Ishikawa (cell line): ENCODE measurements around the gene MZB1.
A peak's percentile ranks its signal among the peaks of the same experiment; 100 is the strongest.

Experiments used
- CEBPB ChIP-seq: IDR thresholded peaks from 2 replicates; pipeline ENCODE4 v1.6.1; 2012
- CREB1 ChIP-seq: IDR thresholded peaks from 2 replicates; pipeline ENCODE4 v1.6.1; 2012; ENCODE audit warnings: low read depth
- EGR1 ChIP-seq: IDR thresholded peaks from 2 replicates; pipeline ENCODE4 v1.6.1; 2012
- EP300 ChIP-seq: IDR thresholded peaks from 2 replicates; pipeline ENCODE4 v1.6.1; 2012; ENCODE audit warnings: borderline replicate concordance
- FOXM1 ChIP-seq: IDR thresholded peaks from 2 replicates; pipeline ENCODE4 v1.6.1; 2012; ENCODE audit warnings: low read depth, borderline replicate concordance
- MAX ChIP-seq: IDR thresholded peaks from 2 replicates; pipeline ENCODE4 v1.6.1; 2012
- NFIC ChIP-seq: IDR thresholded peaks from 2 replicates; pipeline ENCODE4 v1.6.1; 2012
- RAD21 ChIP-seq: IDR thresholded peaks from 2 replicates; pipeline ENCODE4 v1.6.1; 2012; ENCODE audit warnings: low read depth
- REST ChIP-seq: IDR thresholded peaks from 2 replicates; pipeline ENCODE4 v1.6.1; 2012; ENCODE audit warnings: low read depth, mild to moderate bottlenecking
- TAF1 ChIP-seq: IDR thresholded peaks from 2 replicates; pipeline ENCODE4 v1.6.1; 2012; ENCODE audit warnings: low read depth, mild to moderate bottlenecking
- TCF12 ChIP-seq: IDR thresholded peaks from 2 replicates; pipeline ENCODE4 v1.6.1; 2012; ENCODE audit warnings: low read depth
- TEAD4 ChIP-seq: IDR thresholded peaks from 2 replicates; pipeline ENCODE4 v1.6.1; 2012
- USF1 ChIP-seq: IDR thresholded peaks from 2 replicates; pipeline ENCODE4 v1.6.1; 2012
- YY1 ChIP-seq: IDR thresholded peaks from 2 replicates; pipeline ENCODE4 v1.6.1; 2012; ENCODE audit warnings: low read depth
- ZBTB7A ChIP-seq: IDR thresholded peaks from 2 replicates; pipeline ENCODE4 v1.6.1; 2012; ENCODE audit warnings: low read depth

MZB1 gene

GRCh38 chr5:139341689-139342422, 47.9 kb downstream of the MZB1 start, which contains the start of gene PAIP2:
PAIP2 (plus strand) TSS chr5:139341854; CDS start chr5:139363785, 21,931 bp downstream.
- TF ChIP-seq TAF1 (peak; percentile 62), MAX (peak; percentile 83), CEBPB (no peak), ZBTB7A (0 out of 2 replicates have a peak, but pooled peaks have one; percentile 13), NFIC (peak; percentile 18; the same call in 1 of the 2 replicates), CREB1 (peak; percentile 76), FOXM1 (no peak), TCF12 (no peak), RAD21 (peak; percentile 51; the same call in 1 of the 2 replicates), TEAD4 (no peak; the same call in 1 of the 2 replicates), YY1 (no peak), EP300 (0 out of 2 replicates have a peak, but pooled peaks have one; percentile 17), EGR1 (no peak), REST (no peak), USF1 (peak; percentile 73)

GRCh38 chr5:139341187-139341688, 48.5 kb downstream of the MZB1 start:
- TF ChIP-seq TCF12 (no peak), TAF1 (no peak), TEAD4 (no peak), RAD21 (no peak), EGR1 (no peak), CEBPB (no peak), FOXM1 (no peak), USF1 (no peak), REST (no peak), EP300 (no peak), MAX (no peak), NFIC (no peak), YY1 (no peak), CREB1 (no peak), ZBTB7A (no peak)

GRCh38 chr5:139340051-139340450, 49.7 kb downstream of the MZB1 start:
- TF ChIP-seq TCF12: no peak
